WTC11 (cell line): ENCODE results near the gene ABITRAM.

ENCODE experiments used
- HMGA2 ChIP-seq: fragments of 250-450 bp; sonication (Bioruptor Pico); IDR thresholded peaks from 2 replicates; pipeline ENCODE4 v1.4.0; 2021; ENCODE audit warnings: mild to moderate bottlenecking, moderate library complexity
- JAZF1 ChIP-seq: fragments of 250-450 bp; sonication (Bioruptor Pico); IDR thresholded peaks from 2 replicates; pipeline ENCODE4 v1.9.0; 2021; ENCODE audit warnings: moderate library complexity, mild to moderate bottlenecking, inconsistent platforms
- JUN ChIP-seq: sonication (generic); formaldehyde crosslinking; IDR thresholded peaks from 2 replicates; pipeline ENCODE4 v1.8.0; 2023; ENCODE audit warnings: mild to moderate bottlenecking, missing genetic modification reagents
- NFYB ChIP-seq: sonication (generic); formaldehyde crosslinking; conservative IDR thresholded peaks from 2 replicates; pipeline ENCODE4 v1.8.0; 2022; ENCODE audit warnings: low read depth, missing genetic modification reagents
- NR1H2 ChIP-seq: sonication (generic); formaldehyde crosslinking; IDR thresholded peaks from 2 replicates; pipeline ENCODE4 v1.9.0; 2021; ENCODE audit warnings: mild to moderate bottlenecking, moderate library complexity, missing genetic modification reagents
- OVOL2 ChIP-seq: fragments of 250-450 bp; sonication (Bioruptor Pico); IDR thresholded peaks from 2 replicates; pipeline ENCODE4 v1.9.0; 2021; ENCODE audit warnings: mild to moderate bottlenecking, borderline replicate concordance
- RORB ChIP-seq: fragments of 250-450 bp; sonication (Bioruptor Pico); IDR thresholded peaks from 2 replicates; pipeline ENCODE4 v1.9.0; 2021; ENCODE audit warnings: mild to moderate bottlenecking
- TF ChIP-seq, protein P1 (sequence below): fragments of 200-600 bp; IDR thresholded peaks from 2 replicates; pipeline ENCODE4 v1.8.0; 2022; ENCODE audit warnings: antibody characterized with exemption
- TF ChIP-seq, protein P2 (sequence below): sonication (generic); formaldehyde crosslinking; IDR thresholded peaks from 2 replicates; pipeline ENCODE4 v1.8.1; 2022; ENCODE audit warnings: mild to moderate bottlenecking, missing genetic modification reagents, moderate library complexity, borderline replicate concordance
- TF ChIP-seq, protein P3 (sequence below): sonication (generic); formaldehyde crosslinking; IDR thresholded peaks from 2 replicates; pipeline ENCODE4 v1.8.1; 2023; ENCODE audit warnings: mild to moderate bottlenecking, missing genetic modification reagents
- TF ChIP-seq, protein P4 (sequence below): sonication (generic); formaldehyde crosslinking; IDR thresholded peaks from 2 replicates; pipeline ENCODE4 v1.8.0; 2023; ENCODE audit warnings: missing genetic modification reagents

DNA sequence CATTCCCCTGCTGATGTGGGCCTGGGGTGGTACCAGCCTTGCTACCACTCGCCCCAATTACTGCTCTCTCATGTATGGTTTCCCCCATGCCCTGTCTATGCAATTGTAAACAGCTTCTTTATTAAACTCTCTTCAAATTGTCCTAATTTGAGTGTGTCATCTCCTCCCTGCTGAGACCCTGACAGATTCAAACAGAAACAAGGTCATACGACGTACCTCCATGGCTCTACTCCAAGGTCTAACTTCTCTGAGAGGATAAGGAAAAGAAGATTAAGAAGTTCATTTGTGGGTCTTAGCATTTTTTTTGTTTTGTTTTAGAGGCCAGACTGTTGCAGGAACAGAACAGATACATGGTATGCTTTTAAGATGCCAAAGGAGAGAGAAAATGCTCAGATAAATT is 38.0 kb downstream of the ABITRAM start:
- TF ChIP-seq, protein P1, sequence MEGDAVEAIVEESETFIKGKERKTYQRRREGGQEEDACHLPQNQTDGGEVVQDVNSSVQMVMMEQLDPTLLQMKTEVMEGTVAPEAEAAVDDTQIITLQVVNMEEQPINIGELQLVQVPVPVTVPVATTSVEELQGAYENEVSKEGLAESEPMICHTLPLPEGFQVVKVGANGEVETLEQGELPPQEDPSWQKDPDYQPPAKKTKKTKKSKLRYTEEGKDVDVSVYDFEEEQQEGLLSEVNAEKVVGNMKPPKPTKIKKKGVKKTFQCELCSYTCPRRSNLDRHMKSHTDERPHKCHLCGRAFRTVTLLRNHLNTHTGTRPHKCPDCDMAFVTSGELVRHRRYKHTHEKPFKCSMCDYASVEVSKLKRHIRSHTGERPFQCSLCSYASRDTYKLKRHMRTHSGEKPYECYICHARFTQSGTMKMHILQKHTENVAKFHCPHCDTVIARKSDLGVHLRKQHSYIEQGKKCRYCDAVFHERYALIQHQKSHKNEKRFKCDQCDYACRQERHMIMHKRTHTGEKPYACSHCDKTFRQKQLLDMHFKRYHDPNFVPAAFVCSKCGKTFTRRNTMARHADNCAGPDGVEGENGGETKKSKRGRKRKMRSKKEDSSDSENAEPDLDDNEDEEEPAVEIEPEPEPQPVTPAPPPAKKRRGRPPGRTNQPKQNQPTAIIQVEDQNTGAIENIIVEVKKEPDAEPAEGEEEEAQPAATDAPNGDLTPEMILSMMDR: no peak
- TF ChIP-seq RORB (CRISPR knock-in tag): no peak
- no peak for TF ChIP-seq OVOL2 (CRISPR knock-in tag)
- TF ChIP-seq, protein P2, sequence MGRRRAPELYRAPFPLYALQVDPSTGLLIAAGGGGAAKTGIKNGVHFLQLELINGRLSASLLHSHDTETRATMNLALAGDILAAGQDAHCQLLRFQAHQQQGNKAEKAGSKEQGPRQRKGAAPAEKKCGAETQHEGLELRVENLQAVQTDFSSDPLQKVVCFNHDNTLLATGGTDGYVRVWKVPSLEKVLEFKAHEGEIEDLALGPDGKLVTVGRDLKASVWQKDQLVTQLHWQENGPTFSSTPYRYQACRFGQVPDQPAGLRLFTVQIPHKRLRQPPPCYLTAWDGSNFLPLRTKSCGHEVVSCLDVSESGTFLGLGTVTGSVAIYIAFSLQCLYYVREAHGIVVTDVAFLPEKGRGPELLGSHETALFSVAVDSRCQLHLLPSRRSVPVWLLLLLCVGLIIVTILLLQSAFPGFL (CRISPR knock-in tag): no peak
- TF ChIP-seq JAZF1 (CRISPR knock-in tag): no peak
- TF ChIP-seq NR1H2 (CRISPR knock-in tag): no peak
- no peak for TF ChIP-seq NFYB (CRISPR knock-in tag)
- TF ChIP-seq, protein P3, sequence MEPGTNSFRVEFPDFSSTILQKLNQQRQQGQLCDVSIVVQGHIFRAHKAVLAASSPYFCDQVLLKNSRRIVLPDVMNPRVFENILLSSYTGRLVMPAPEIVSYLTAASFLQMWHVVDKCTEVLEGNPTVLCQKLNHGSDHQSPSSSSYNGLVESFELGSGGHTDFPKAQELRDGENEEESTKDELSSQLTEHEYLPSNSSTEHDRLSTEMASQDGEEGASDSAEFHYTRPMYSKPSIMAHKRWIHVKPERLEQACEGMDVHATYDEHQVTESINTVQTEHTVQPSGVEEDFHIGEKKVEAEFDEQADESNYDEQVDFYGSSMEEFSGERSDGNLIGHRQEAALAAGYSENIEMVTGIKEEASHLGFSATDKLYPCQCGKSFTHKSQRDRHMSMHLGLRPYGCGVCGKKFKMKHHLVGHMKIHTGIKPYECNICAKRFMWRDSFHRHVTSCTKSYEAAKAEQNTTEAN (CRISPR knock-in tag): no peak
- TF ChIP-seq, protein P4, sequence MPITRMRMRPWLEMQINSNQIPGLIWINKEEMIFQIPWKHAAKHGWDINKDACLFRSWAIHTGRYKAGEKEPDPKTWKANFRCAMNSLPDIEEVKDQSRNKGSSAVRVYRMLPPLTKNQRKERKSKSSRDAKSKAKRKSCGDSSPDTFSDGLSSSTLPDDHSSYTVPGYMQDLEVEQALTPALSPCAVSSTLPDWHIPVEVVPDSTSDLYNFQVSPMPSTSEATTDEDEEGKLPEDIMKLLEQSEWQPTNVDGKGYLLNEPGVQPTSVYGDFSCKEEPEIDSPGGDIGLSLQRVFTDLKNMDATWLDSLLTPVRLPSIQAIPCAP: no peak
- no peak for TF ChIP-seq JUN (CRISPR knock-in tag)
- no peak for TF ChIP-seq HMGA2 (CRISPR knock-in tag)
